Adrenal gland (tissue), 12 donors: ENCODE data around the gene ZBTB6. TPM values are rescaled to one million over a fixed set of nuclear protein-coding genes. Genes with fewer than 3 reads are reported as not detected.

Source experiments
- DNase-seq, 7 donors: peaks; one replicate each; pipeline ENCODE4 v3.0.0-alpha.2; 2019 to 2020
- H3K27ac ChIP-seq, 5 donors: fragments of 200-600 bp; sonication (generic) in 4 of 5; 1 replicate in 3 of 5; 2 replicates in 2 of 5; pipeline versions ENCODE4 v1.5.1 to v1.8.0; 2016 to 2020; ENCODE audit warnings: mild to moderate bottlenecking in 1 of 5
- H3K27me3 ChIP-seq: fragments of 200-600 bp; 2 replicates; pipeline ENCODE4 v1.8.0; 2021
- H3K36me3 ChIP-seq, 2 donors: fragments of 200-600 bp; replicated peaks in 1 of 2; 1 replicate in 1 of 2; 2 replicates in 1 of 2; pipeline versions ENCODE4 v1.5.1 to v1.8.0; 2018 to 2022
- H3K4me1 ChIP-seq, 2 donors: fragments of 200-600 bp; replicated peaks in 1 of 2; 1 replicate in 1 of 2; 2 replicates in 1 of 2; pipeline versions ENCODE4 v1.5.1 to v1.8.0; 2018 to 2021
- H3K4me3 ChIP-seq, 4 donors: fragments of 200-600 bp; sonication (generic) in 3 of 4; one replicate each; pipeline ENCODE4 v1.5.1; 2016 to 2018
- H3K9me3 ChIP-seq, 3 donors: fragments of 200-600 bp; sonication (generic) in 1 of 3; replicated peaks in 1 of 3; 1 replicate in 2 of 3; 2 replicates in 1 of 3; pipeline versions ENCODE4 v1.5.1 to v1.8.0; 2016 to 2021
- CTCF ChIP-seq, 6 experiments: fragments of 450-650 bp in 4 of 6; fragments of 200-600 bp in 2 of 6; sonication (generic) in 1 of 6; IDR thresholded peaks; 1 replicate in 5 of 6; 2 replicates in 1 of 6; pipeline versions ENCODE4 v1.5.1 to v1.8.0; 2016 to 2021; ENCODE audit warnings: antibody characterized with exemption in 6 of 6, mild to moderate bottlenecking in 2 of 6, moderate library complexity in 1 of 6
- POLR2A ChIP-seq, 2 donors: fragments of 450-650 bp; IDR thresholded peaks; one replicate each; pipeline ENCODE4 v1.6.1; 2017; ENCODE audit warnings: antibody characterized with exemption in 2 of 2, mild to moderate bottlenecking in 2 of 2, moderate library complexity in 1 of 2
- WGBS, 4 donors: extraction: QIAGEN DNeasy Blood & Tissue Kit in 2 of 4; methylation state at CpG; one replicate each; pipeline versions ENCODE4 v1.1.5 to v1.1.7; 2013 to 2017; 5-methylcytosine and 5-hydroxymethylcytosine counted together
- intact Hi-C, 2 donors: fragments of 100-400 bp; cut with DNase I; formaldehyde crosslinking; loops; one replicate each; pipeline versions ENCODE4 v1.14.1 to v1.15.0; 2022 to 2023
- polyA plus RNA-seq, 3 donors: library from polyadenylated mRNA; stranded (reverse); fragments of 200-250 nt in 2 of 3; fragments of 350-450 nt in 1 of 3; fragmentation: Illumina TruSeq in 1 of 3; extraction: RNeasy Lipid Tissue Mini Kit (QIAGEN cat#74804) in 1 of 3; gene quantifications; one replicate each; pipeline ENCODE4 v1.2.3, GENCODE V29; 2013 to 2014
- total RNA-seq, 9 donors: library from RNA; depleted of rRNA in 4 of 9; stranded (reverse); fragments of >200 nt in 4 of 9; fragments of 120-200 nt in 1 of 9; fragmentation: NEBNext Ultra II Directional in 1 of 9; extraction: Animal tissue kit (Norgen Biotek cat#: 25700) in 1 of 9; gene quantifications; one replicate each; pipeline versions ENCODE4 v1.1.0 to v1.2.4, GENCODE V29; 2013 to 2023
- donor health status: healthy with polysubstance abuse.
- donor health status: Bipolar disorder and iron deficiency.
- donor health status: DM: yes; HTN: yes; CAD: no.
- donor health status: DM: no; HTN: no; CAD: no.
- donor health status: DM: no; HTN: no; CAD: no.
- donor health status: DM: yes; HTN: yes; CAD: no.

ZBTB6 gene
- total and polyA plus RNA-seq, 12 donors, result 1.8 to 11.6 (median 7.8) TPM

GRCh38 chr9:122948313-122948712 is 35.2 kb upstream of the ZBTB6 start:
- no peak overlapping the region for H3K4me3 ChIP-seq
- WGBS, 4 donors, result 83 to 93% (median 89%) methylated on average over 3 of the region's 3 CpGs
- no peaks in the 10 kb centered on the region for H3K27me3 ChIP-seq
- TF ChIP-seq CTCF (IDR thresholded peaks at IDR 0.05) (no peak), POLR2A (IDR thresholded peaks at IDR 0.05) (no peak)
- H3K36me3 ChIP-seq, result no peaks in the 10 kb centered on the region
- DNase-seq, result no peak
- H3K27ac ChIP-seq, result no peak overlapping the region
- H3K9me3 ChIP-seq, result no peaks in the 10 kb centered on the region
- H3K4me1 ChIP-seq, result peaks cover 5 to 12% of the 10 kb centered on the region in 2 donors
- intact Hi-C loops, result no loop called here

- WGBS, 4 donors, result 85 to 93% (median 90%) methylated on average over 1 of the region's 1 CpG
- DNase-seq, result no peak
- H3K4me1 ChIP-seq, result peaks cover 5 to 29% of the 10 kb centered on the region in 2 donors
- no peaks in the 10 kb centered on the region for H3K27me3 ChIP-seq
- TF ChIP-seq CTCF (IDR thresholded peaks at IDR 0.05), result no peak
- TF ChIP-seq POLR2A (IDR thresholded peaks at IDR 0.05), result no peak
- no peak overlapping the region for H3K27ac ChIP-seq
- no peaks in the 10 kb centered on the region for H3K9me3 ChIP-seq
- intact Hi-C loops, result no loop called here
- no peak overlapping the region for H3K4me3 ChIP-seq
- no peaks in the 10 kb centered on the region for H3K36me3 ChIP-seq
Measured at GRCh38 chr9:122946461-122947005, 33.4 kb upstream of the ZBTB6 start.

GRCh38 chr9:122944960-122945888 is 32.1 kb upstream of the ZBTB6 start:
- TF ChIP-seq CTCF (IDR thresholded peaks at IDR 0.05) (no peak), POLR2A (IDR thresholded peaks at IDR 0.05) (no peak)
- Histone ChIP-seq H3K9me3 (no peaks in the 10 kb centered on the region), H3K4me3 (no peak overlapping the region), H3K36me3 (no peaks in the 10 kb centered on the region), H3K27ac (no peak overlapping the region), H3K27me3 (no peaks in the 10 kb centered on the region), H3K4me1 (peaks cover 5 to 25% of the 10 kb centered on the region in 2 donors)
- 79 to 82% (median 81%) methylated on average over 4 of the region's 4 CpGs for WGBS, 4 donors
- no peak for DNase-seq
- intact Hi-C loops, result no loop called here

GRCh38 chr9:122941582-122942234 is 28.6 kb upstream of the ZBTB6 start:
- intact Hi-C loops, result no loop called here
- WGBS, 4 donors, result 10% methylated on average over 17 of the region's 17 CpGs
- DNase-seq, result peak in 1 of 7 donors; percentile 26
- H3K27me3 ChIP-seq, result no peaks in the 10 kb centered on the region
- no peaks in the 10 kb centered on the region for H3K9me3 ChIP-seq
- no peaks in the 10 kb centered on the region for H3K36me3 ChIP-seq
- peak overlapping the region in 4 of 5 donors; percentile 82 to 94 (median 86) for H3K27ac ChIP-seq
- H3K4me3 ChIP-seq, result peak overlapping the region in 3 of 4 donors; percentile 55 to 73 (median 64)
- H3K4me1 ChIP-seq, result peaks cover 0 to 22% of the 10 kb centered on the region in 2 donors
- TF ChIP-seq POLR2A (IDR thresholded peaks at IDR 0.05) (no peak), CTCF (IDR thresholded peaks at IDR 0.05) (no peak)
